B cell (primary cell): ENCODE measurements around the gene CHST4.

Experiments
- CTCF ChIP-seq: fragments of 200-600 bp; IDR thresholded peaks from one replicate; pipeline ENCODE4 v1.8.0; 2022; ENCODE audit warnings: antibody characterized with exemption, mild to moderate bottlenecking
- EZH2 ChIP-seq: IDR thresholded peaks from 2 replicates; pipeline ENCODE4 v1.6.1; 2012; ENCODE audit warnings: borderline replicate concordance, low read depth, mild to moderate bottlenecking, moderate library complexity, low read length; ENCODE audit not compliant: insufficient read depth, poor library complexity, severe bottlenecking

GRCh38 chr16:71572497-71573116 is 46.4 kb downstream of the CHST4 start:
- TF ChIP-seq CTCF (no peak), EZH2 (no peak)
